ENCODE results near the gene BTBD2.

- TF ChIP-seq EZH2phosphoT487 (IDR thresholded peaks at IDR 0.05; ENCODE audit: unreplicated experiment) = no peak
- TF ChIP-seq CTCF (conservative IDR thresholded peaks at IDR 0.05; ENCODE audit: low read depth in 2 of 2) = no peak
- TF ChIP-seq REST (IDR thresholded peaks at IDR 0.05; ENCODE audit: unreplicated experiment) = no peak
- TF ChIP-seq EZH2 (IDR thresholded peaks at IDR 0.05; ENCODE audit: low read depth, unreplicated experiment) = no peak
- TF ChIP-seq NANOG (IDR thresholded peaks at IDR 0.05; ENCODE audit: borderline replicate concordance) = no peak
- no peak for TF ChIP-seq POLR2AphosphoS5 (IDR thresholded peaks at IDR 0.05; ENCODE audit: low read depth)
- no peak for TF ChIP-seq CREB1 (CRISPR knock-in tag; IDR thresholded peaks at IDR 0.05; ENCODE audit: low read depth)
- TF ChIP-seq ETS1 (IDR thresholded peaks at IDR 0.05) = no peak
- TF ChIP-seq STAT1 (IDR thresholded peaks at IDR 0.05; ENCODE audit: unreplicated experiment) = no peak
These were observed 22.7 kb downstream of the BTBD2 start for GRCh38 chr19:1992759-1993260.
